H9 (cell line): Measurements from ENCODE around the gene CCS. TPM values are rescaled to one million over a fixed set of nuclear protein-coding genes. Genes with fewer than 3 reads are reported as not detected.

Source experiments
- DNase-seq: peaks from one replicate; pipeline ENCODE4 v3.0.0-alpha.2; 2017
- H2AFZ ChIP-seq: one replicate; pipeline ENCODE4 v1.6.1; 2013; ENCODE audit warnings: mild to moderate bottlenecking, low read length, control low read depth, moderate library complexity
- H2AK5ac ChIP-seq: 2 replicates; pipeline ENCODE4 v1.6.1; 2013; ENCODE audit warnings: low read length, control low read depth, mixed read lengths; ENCODE audit not compliant: insufficient read length
- H2BK120ac ChIP-seq: one replicate; pipeline ENCODE4 v1.6.1; 2013; ENCODE audit warnings: low read depth, mild to moderate bottlenecking, low read length, control low read depth, inconsistent platforms; ENCODE audit not compliant: poor library complexity, severe bottlenecking
- H2BK12ac ChIP-seq: 2 replicates; pipeline ENCODE4 v1.6.1; 2013; ENCODE audit warnings: low read length, control low read depth, mixed read lengths, low read depth; ENCODE audit not compliant: insufficient read length
- H2BK15ac ChIP-seq: 2 replicates; pipeline ENCODE4 v1.6.1; 2013; ENCODE audit warnings: low read depth, low read length, control low read depth
- H2BK20ac ChIP-seq: one replicate; pipeline ENCODE4 v1.6.1; 2013; ENCODE audit warnings: low read depth, mild to moderate bottlenecking, low read length, control low read depth, inconsistent platforms; ENCODE audit not compliant: poor library complexity, severe bottlenecking
- H2BK5ac ChIP-seq: 2 replicates; pipeline ENCODE4 v1.6.1; 2013; ENCODE audit warnings: low read length, control low read depth, mixed read lengths; ENCODE audit not compliant: insufficient read length
- H3K14ac ChIP-seq: 2 replicates; pipeline ENCODE4 v1.6.1; 2013; ENCODE audit warnings: low read length, control low read depth; ENCODE audit not compliant: insufficient read depth
- H3K18ac ChIP-seq: 2 replicates; pipeline ENCODE4 v1.6.1; 2013; ENCODE audit warnings: low read depth, mild to moderate bottlenecking, mixed read lengths, low read length, control low read depth; ENCODE audit not compliant: insufficient read length
- H3K23ac ChIP-seq: 2 replicates; pipeline ENCODE4 v1.6.1; 2013; ENCODE audit warnings: low read length, control low read depth, mixed read lengths, low read depth; ENCODE audit not compliant: insufficient read length
- H3K23me2 ChIP-seq: 2 replicates; pipeline ENCODE4 v1.6.1; 2013; ENCODE audit warnings: low read depth, mild to moderate bottlenecking, mixed read lengths, low read length, control low read depth; ENCODE audit not compliant: insufficient read length, poor library complexity, severe bottlenecking
- H3K27ac ChIP-seq: 2 replicates; pipeline ENCODE4 v1.5.1; 2013; ENCODE audit warnings: low read length, control low read depth, mixed read lengths, low read depth; ENCODE audit not compliant: insufficient read length
- H3K27me3 ChIP-seq: 2 replicates; pipeline ENCODE4 v1.6.1; 2013; ENCODE audit warnings: low read length, control low read depth, inconsistent platforms; ENCODE audit not compliant: insufficient read depth
- H3K4ac ChIP-seq: 2 replicates; pipeline ENCODE4 v1.6.1; 2013; ENCODE audit warnings: low read depth, mild to moderate bottlenecking, control low read depth, inconsistent platforms, low read length, moderate library complexity
- H3K4me1 ChIP-seq: 2 replicates; pipeline ENCODE4 v1.6.1; 2013; ENCODE audit warnings: low read length, control low read depth, inconsistent platforms; ENCODE audit not compliant: insufficient read depth
- H3K4me2 ChIP-seq: 2 replicates; pipeline ENCODE4 v1.6.1; 2013; ENCODE audit warnings: low read length, control low read depth, mixed read lengths; ENCODE audit not compliant: insufficient read length, insufficient read depth
- H3K56ac ChIP-seq: 2 replicates; pipeline ENCODE4 v1.6.1; 2013; ENCODE audit warnings: low read depth, mild to moderate bottlenecking, mixed read lengths, low read length, control low read depth; ENCODE audit not compliant: insufficient read length
- H3K79me1 ChIP-seq: 2 replicates; pipeline ENCODE4 v1.6.1; 2013; ENCODE audit warnings: low read depth, mild to moderate bottlenecking, moderate library complexity, low read length, control low read depth, inconsistent platforms; ENCODE audit not compliant: insufficient read depth, poor library complexity, severe bottlenecking
- H3K79me2 ChIP-seq: 2 replicates; pipeline ENCODE4 v1.6.1; 2013; ENCODE audit warnings: low read length, control low read depth, inconsistent platforms; ENCODE audit not compliant: insufficient read depth
- H3K9ac ChIP-seq: 2 replicates; pipeline ENCODE4 v1.6.1; 2013; ENCODE audit warnings: low read length, control low read depth, mixed read lengths; ENCODE audit not compliant: insufficient read length; ENCODE audit errors: extremely low read depth
- H3K9me3 ChIP-seq: one replicate; pipeline ENCODE4 v1.6.1; 2013; ENCODE audit warnings: low read depth, low read length, inconsistent platforms; ENCODE audit not compliant: control insufficient read depth
- H3T11ph ChIP-seq: one replicate; pipeline ENCODE4 v1.6.1; 2013; ENCODE audit warnings: mild to moderate bottlenecking, low read length, control low read depth, inconsistent platforms
- H4K20me1 ChIP-seq: one replicate; pipeline ENCODE4 v1.6.1; 2013; ENCODE audit not compliant: control insufficient read depth, insufficient read length, insufficient read depth
- H4K5ac ChIP-seq: 2 replicates; pipeline ENCODE4 v1.6.1; 2013; ENCODE audit warnings: low read depth, mild to moderate bottlenecking, mixed read lengths, low read length, control low read depth; ENCODE audit not compliant: insufficient read length
- H4K8ac ChIP-seq: replicated peaks from 2 replicates; pipeline ENCODE4 v1.6.1; 2013; ENCODE audit warnings: low read length, control low read depth, mixed read lengths, low read depth; ENCODE audit not compliant: insufficient read length
- H4K91ac ChIP-seq: 2 replicates; pipeline ENCODE4 v1.6.1; 2013; ENCODE audit warnings: low read depth, mild to moderate bottlenecking, moderate library complexity, mixed read lengths, low read length, control low read depth; ENCODE audit not compliant: insufficient read length
- H3K27ac Mint-ChIP-seq, 3 experiments: 2 replicates in 2 of 3; 3 replicates in 1 of 3; pipeline ENCODE4 v1.8.0; 2020 to 2021; ENCODE audit warnings: mixed read lengths in 3 of 3, mild to moderate bottlenecking in 1 of 3, moderate library complexity in 1 of 3
- H3K27me3 Mint-ChIP-seq: 2 replicates; pipeline ENCODE4 v1.8.0; 2021; ENCODE audit warnings: low read depth, mild to moderate bottlenecking, moderate library complexity, mixed read lengths
- H3K36me3 Mint-ChIP-seq, 3 experiments: 2 replicates in 2 of 3; 3 replicates in 1 of 3; pipeline ENCODE4 v1.8.0; 2020 to 2021; ENCODE audit warnings: low read depth in 3 of 3, mixed read lengths in 3 of 3; ENCODE audit not compliant: insufficient read depth in 1 of 3
- H3K4me1 Mint-ChIP-seq, 2 experiments: 2 replicates each; pipeline ENCODE4 v1.8.0; 2020; ENCODE audit warnings: mixed read lengths in 2 of 2
- H3K4me3 Mint-ChIP-seq, 2 experiments: 2 replicates in 1 of 2; 3 replicates in 1 of 2; pipeline ENCODE4 v1.8.0; 2020 to 2021; ENCODE audit warnings: mild to moderate bottlenecking in 2 of 2, mixed read lengths in 2 of 2, moderate library complexity in 1 of 2
- H3K9me3 Mint-ChIP-seq, 2 experiments: 2 replicates in 1 of 2; 3 replicates in 1 of 2; pipeline ENCODE4 v1.8.0; 2020; ENCODE audit warnings: mild to moderate bottlenecking in 2 of 2, mixed read lengths in 2 of 2, moderate library complexity in 1 of 2
- WGBS: extraction: QIAGEN DNeasy Blood & Tissue Kit; methylation state at CpG from one replicate; pipeline ENCODE4 v1.1.7; 2013; ENCODE audit warnings: missing lambda C conversion rate, low lambda C conversion rate, mixed read lengths; ENCODE audit not compliant: insufficient read length; ENCODE audit errors: extremely low coverage; 5-methylcytosine and 5-hydroxymethylcytosine counted together
- total RNA-seq: library from RNA; stranded (reverse); gene quantifications from 2 replicates; pipeline ENCODE4 v1.2.1, GENCODE V29; 2021
- TF ChIP-seq, protein P1 (sequence below): fragments of 200-600 bp; sonication (generic); conservative IDR thresholded peaks from 3 replicates; pipeline ENCODE4 v1.8.0; 2021; ENCODE audit warnings: antibody characterized with exemption, mild to moderate bottlenecking

The CCS gene
- total RNA-seq, 1 experiment from 2014 or later = 61.1 TPM

GRCh38 chr11:66612458-66612857, 19.5 kb downstream of the CCS start:
- Histone ChIP-seq H2AFZ (no peak overlapping the region), H4K20me1 (no peaks in the 10 kb centered on the region), H3K18ac (no peak overlapping the region), H3K14ac (no peak overlapping the region), H2AK5ac (no peak overlapping the region), H4K8ac (no peak overlapping the region), H3K23ac (no peak overlapping the region), H2BK15ac (no peak overlapping the region), H3K79me1 (no peaks in the 10 kb centered on the region), H3T11ph (no peak overlapping the region), H3K9me3 (no peaks in the 10 kb centered on the region), H2BK12ac (no peak overlapping the region), H3K27ac (no peak overlapping the region), H3K4me2 (no peak overlapping the region), H4K91ac (no peak overlapping the region), H3K79me2 (peaks cover 8% of the 10 kb centered on the region), H2BK5ac (no peak overlapping the region), H3K23me2 (peaks cover 2% of the 10 kb centered on the region), H3K27me3 (no peaks in the 10 kb centered on the region), H2BK20ac (no peak overlapping the region), H3K9ac (no peak overlapping the region), H4K5ac (no peak overlapping the region), H3K56ac (no peak overlapping the region), H3K4me1 (no peaks in the 10 kb centered on the region), H2BK120ac (no peak overlapping the region), H3K4ac (no peak overlapping the region)
- no peaks in the 10 kb centered on the region for H3K27me3 Mint-ChIP-seq
- peaks cover 0 to 3% of the 10 kb centered on the region in 2 experiments; a peak in 4 of 5 replicates for H3K9me3 Mint-ChIP-seq
- peaks cover under 1 to 21% (median 13%) of the 10 kb centered on the region in 3 experiments for H3K36me3 Mint-ChIP-seq
- H3K27ac Mint-ChIP-seq = no peak overlapping the region
- peaks cover 0 to 5% of the 10 kb centered on the region in 2 experiments; a peak in 2 of 4 replicates for H3K4me1 Mint-ChIP-seq
- TF ChIP-seq, protein P1, sequence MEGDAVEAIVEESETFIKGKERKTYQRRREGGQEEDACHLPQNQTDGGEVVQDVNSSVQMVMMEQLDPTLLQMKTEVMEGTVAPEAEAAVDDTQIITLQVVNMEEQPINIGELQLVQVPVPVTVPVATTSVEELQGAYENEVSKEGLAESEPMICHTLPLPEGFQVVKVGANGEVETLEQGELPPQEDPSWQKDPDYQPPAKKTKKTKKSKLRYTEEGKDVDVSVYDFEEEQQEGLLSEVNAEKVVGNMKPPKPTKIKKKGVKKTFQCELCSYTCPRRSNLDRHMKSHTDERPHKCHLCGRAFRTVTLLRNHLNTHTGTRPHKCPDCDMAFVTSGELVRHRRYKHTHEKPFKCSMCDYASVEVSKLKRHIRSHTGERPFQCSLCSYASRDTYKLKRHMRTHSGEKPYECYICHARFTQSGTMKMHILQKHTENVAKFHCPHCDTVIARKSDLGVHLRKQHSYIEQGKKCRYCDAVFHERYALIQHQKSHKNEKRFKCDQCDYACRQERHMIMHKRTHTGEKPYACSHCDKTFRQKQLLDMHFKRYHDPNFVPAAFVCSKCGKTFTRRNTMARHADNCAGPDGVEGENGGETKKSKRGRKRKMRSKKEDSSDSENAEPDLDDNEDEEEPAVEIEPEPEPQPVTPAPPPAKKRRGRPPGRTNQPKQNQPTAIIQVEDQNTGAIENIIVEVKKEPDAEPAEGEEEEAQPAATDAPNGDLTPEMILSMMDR = no peak
- DNase-seq = no peak
- no CpG with 5 or more reads among the region's 1 CpG for WGBS
- no peak overlapping the region for H3K4me3 Mint-ChIP-seq
